Mucosa of descending colon (tissue), 3 donors: ENCODE measurements around the gene OR51B5. TPM values are rescaled to one million over a fixed set of nuclear protein-coding genes. Genes with fewer than 3 reads are reported as not detected.
"Not testable (repeated sequence)": the region's sequence is repeated elsewhere in the genome, so short reads cannot be mapped to it uniquely, and the experiment has no call there.

Source experiments
- ATAC-seq: fragments of 200-7000 bp; cut with Tn5 transposase; one replicate; pipeline ENCODE4 v1.9.1; 2020; ENCODE audit warnings: mild to moderate bottlenecking, moderate library complexity
- DNase-seq, 3 donors: peaks; one replicate each; pipeline ENCODE4 v3.0.0-alpha.2; 2020
- H3K36me3 ChIP-seq: fragments of 200-600 bp; one replicate; pipeline ENCODE4 v1.8.0; 2021; ENCODE audit warnings: low read depth, mild to moderate bottlenecking
- H3K4me1 ChIP-seq: fragments of 200-600 bp; one replicate; pipeline ENCODE4 v1.8.0; 2021; ENCODE audit warnings: low read depth, mild to moderate bottlenecking
- H3K4me3 ChIP-seq: fragments of 200-600 bp; one replicate; pipeline ENCODE4 v1.8.0; 2021; ENCODE audit warnings: mild to moderate bottlenecking
- H3K9me3 ChIP-seq: fragments of 200-600 bp; one replicate; pipeline ENCODE4 v1.8.0; 2021; ENCODE audit warnings: mild to moderate bottlenecking
- intact Hi-C, 2 donors: fragments of 100-400 bp; cut with DNase I in 1 of 2; cut with micrococcal nuclease in 1 of 2; formaldehyde crosslinking; loops; one replicate each; pipeline versions ENCODE4 v1.11.0 to v1.11.1; 2022; cut with DNase I, micrococcal nuclease
- total RNA-seq, 3 donors: library from RNA; stranded (reverse); fragmentation: NEBNext Ultra II Directional in 2 of 3; extraction: Animal tissue kit (Norgen Biotek cat#: 25700) in 2 of 3; gene quantifications; one replicate each; pipeline versions ENCODE4 v1.2.1 to v1.2.4, GENCODE V29; 2021 to 2023
- TF ChIP-seq, protein P1 (sequence below): fragments of 200-600 bp; IDR thresholded peaks from one replicate; pipeline ENCODE4 v1.8.0; 2022; ENCODE audit warnings: antibody characterized with exemption, mild to moderate bottlenecking
- donor health status: DM: no; HTN: no; CAD: no; lungs with moderate emphysema.
- donor health status: DM: no; HTN: no; CAD: no.
- donor health status: DM: no; HTN: yes; CAD: no.

OR51B5 gene
- total RNA-seq, 3 donors from 2014 or later, result not detected

- intact Hi-C loops, result no loop called here
- Histone ChIP-seq H3K4me1 (no peaks in the 10 kb centered on the region), H3K36me3 (no peaks in the 10 kb centered on the region), H3K9me3 (no peaks in the 10 kb centered on the region), H3K4me3 (no peak overlapping the region)
- TF ChIP-seq, protein P1, sequence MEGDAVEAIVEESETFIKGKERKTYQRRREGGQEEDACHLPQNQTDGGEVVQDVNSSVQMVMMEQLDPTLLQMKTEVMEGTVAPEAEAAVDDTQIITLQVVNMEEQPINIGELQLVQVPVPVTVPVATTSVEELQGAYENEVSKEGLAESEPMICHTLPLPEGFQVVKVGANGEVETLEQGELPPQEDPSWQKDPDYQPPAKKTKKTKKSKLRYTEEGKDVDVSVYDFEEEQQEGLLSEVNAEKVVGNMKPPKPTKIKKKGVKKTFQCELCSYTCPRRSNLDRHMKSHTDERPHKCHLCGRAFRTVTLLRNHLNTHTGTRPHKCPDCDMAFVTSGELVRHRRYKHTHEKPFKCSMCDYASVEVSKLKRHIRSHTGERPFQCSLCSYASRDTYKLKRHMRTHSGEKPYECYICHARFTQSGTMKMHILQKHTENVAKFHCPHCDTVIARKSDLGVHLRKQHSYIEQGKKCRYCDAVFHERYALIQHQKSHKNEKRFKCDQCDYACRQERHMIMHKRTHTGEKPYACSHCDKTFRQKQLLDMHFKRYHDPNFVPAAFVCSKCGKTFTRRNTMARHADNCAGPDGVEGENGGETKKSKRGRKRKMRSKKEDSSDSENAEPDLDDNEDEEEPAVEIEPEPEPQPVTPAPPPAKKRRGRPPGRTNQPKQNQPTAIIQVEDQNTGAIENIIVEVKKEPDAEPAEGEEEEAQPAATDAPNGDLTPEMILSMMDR, result no peak
- ATAC-seq (no peak), DNase-seq (no peak)
Observed at GRCh38 chr11:5369789-5370188, 26.5 kb upstream of the OR51B5 start.

DNA sequence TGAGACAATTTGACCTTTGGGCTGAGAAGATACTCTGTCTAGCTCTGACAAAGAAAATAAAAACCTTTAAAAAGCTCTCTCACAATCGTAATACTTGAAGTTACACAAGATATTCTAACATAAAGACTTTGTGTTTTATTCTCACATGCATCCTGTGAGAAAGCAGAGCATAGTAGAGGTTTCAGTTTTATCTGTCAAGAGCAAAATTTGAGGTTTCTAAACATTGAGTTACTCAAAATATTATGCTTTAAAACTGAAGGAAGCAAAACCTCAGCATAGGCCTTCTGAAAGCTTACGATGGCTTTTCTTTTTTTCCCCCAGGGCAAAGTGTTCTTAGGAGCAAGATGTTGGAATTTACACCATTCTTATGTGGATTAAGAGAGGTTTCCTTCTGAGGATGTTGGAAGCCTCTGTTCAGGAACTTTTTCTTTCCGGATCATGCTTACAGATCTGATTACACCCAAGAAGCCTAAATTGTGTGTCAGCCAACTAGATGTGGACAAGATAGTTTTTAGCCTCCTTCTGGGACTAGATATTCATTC lies 25.2 kb upstream of the OR51B5 start:
- no peak for ATAC-seq
- H3K4me1 ChIP-seq, result no peaks in the 10 kb centered on the region
- no peaks in the 10 kb centered on the region for H3K36me3 ChIP-seq
- TF ChIP-seq, protein P1, result no peak
- DNase-seq, result no peak
- intact Hi-C loops, result no loop called here
- no peaks in the 10 kb centered on the region for H3K9me3 ChIP-seq
- H3K4me3 ChIP-seq, result no peak overlapping the region

- no peaks in the 10 kb centered on the region for H3K9me3 ChIP-seq
Observed at GRCh38 chr11:5367448-5368074, 24.2 kb upstream of the OR51B5 start.

GRCh38 chr11:5366856-5367255 lies 23.5 kb upstream of the OR51B5 start:
- Histone ChIP-seq H3K36me3 (no peaks in the 10 kb centered on the region), H3K4me1 (no peaks in the 10 kb centered on the region), H3K4me3 (no peak overlapping the region), H3K9me3 (no peaks in the 10 kb centered on the region)
- DNase-seq (no peak), ATAC-seq (no peak)
- TF ChIP-seq, protein P1, result no peak
- intact Hi-C loops, result no loop called here

More at GRCh38 chr11:5367448-5368074, 24.2 kb upstream of the OR51B5 start:
- H3K4me1 ChIP-seq, result no peaks in the 10 kb centered on the region
- intact Hi-C loops, result no loop called here
- no peak for ATAC-seq
- H3K36me3 ChIP-seq, result no peaks in the 10 kb centered on the region
- no peak for DNase-seq
- TF ChIP-seq, protein P1, result no peak
- no peak overlapping the region for H3K4me3 ChIP-seq

- H3K9me3 ChIP-seq, H3K4me3 ChIP-seq, ATAC-seq, H3K4me1 ChIP-seq, intact Hi-C loops, H3K36me3 ChIP-seq, DNase-seq: not testable (repeated sequence)
Observed at GRCh38 chr11:5366365-5366764, 23.0 kb upstream of the OR51B5 start.

DNA sequence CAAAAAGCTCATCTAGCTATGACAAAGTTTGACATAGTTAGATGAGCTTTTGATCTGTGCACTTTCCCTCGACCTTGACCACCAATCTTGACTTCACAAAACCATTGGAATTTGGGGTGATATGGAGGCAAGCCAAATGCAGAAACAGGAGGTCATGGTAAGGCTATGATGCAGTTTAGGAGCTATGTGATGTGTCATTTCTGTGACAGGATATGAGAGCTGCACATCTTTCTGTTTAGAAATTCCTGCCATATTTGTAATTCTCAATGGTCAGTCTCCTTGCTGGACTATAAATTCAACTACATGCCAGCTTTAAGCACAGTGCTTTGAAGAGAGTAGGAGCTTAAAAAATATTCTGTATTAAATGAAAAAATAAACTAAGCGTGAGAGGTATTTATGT lies 20.9 kb upstream of the OR51B5 start:
- H3K4me3 ChIP-seq, result no peak overlapping the region
- TF ChIP-seq, protein P1, result no peak
- no peaks in the 10 kb centered on the region for H3K4me1 ChIP-seq
- ATAC-seq (no peak), DNase-seq (no peak)
- H3K9me3 ChIP-seq, result no peaks in the 10 kb centered on the region
- intact Hi-C loops, result no loop called here
- no peaks in the 10 kb centered on the region for H3K36me3 ChIP-seq
